GM19452 (cell line): ENCODE measurements around the gene PARP6.

Experiments used
- ATAC-seq: cut with Tn5 transposase; IDR thresholded peaks from one replicate; pipeline ENCODE4 v1.9.1; 2021; ENCODE audit not compliant: unreplicated experiment

The PARP6 gene

DNA sequence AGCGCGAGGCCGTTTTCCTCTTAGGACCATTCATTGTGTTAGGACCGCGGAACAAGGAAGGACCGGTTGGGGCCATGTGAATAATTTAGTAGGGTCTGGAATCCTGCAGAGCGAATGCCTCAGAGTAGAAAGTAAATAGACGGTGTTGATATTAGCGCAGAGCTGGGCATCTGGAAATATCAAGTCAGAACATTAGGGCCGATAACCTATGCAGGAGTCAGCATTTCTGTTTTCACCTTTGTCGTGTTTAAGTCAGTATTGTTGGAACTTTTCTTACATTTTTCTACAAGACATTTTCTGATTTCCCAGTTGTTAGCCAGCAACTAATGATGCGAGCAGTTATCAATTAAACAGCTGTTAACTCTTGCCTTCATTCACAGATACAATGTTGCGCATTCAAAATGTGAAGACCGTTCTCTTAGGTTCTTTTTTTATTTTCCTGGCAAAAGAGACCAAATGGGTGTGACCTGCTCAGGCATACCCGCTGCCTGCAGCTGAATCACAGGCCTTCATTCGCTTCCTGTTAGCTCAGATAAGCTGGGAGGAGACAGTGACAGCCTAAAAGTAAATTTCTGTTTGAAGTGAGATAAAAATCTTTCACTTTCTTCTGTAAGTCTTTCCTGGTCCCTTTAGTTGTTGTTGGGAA, 40.4 kb downstream of the PARP6 start:
- ATAC-seq: no peak

DNA sequence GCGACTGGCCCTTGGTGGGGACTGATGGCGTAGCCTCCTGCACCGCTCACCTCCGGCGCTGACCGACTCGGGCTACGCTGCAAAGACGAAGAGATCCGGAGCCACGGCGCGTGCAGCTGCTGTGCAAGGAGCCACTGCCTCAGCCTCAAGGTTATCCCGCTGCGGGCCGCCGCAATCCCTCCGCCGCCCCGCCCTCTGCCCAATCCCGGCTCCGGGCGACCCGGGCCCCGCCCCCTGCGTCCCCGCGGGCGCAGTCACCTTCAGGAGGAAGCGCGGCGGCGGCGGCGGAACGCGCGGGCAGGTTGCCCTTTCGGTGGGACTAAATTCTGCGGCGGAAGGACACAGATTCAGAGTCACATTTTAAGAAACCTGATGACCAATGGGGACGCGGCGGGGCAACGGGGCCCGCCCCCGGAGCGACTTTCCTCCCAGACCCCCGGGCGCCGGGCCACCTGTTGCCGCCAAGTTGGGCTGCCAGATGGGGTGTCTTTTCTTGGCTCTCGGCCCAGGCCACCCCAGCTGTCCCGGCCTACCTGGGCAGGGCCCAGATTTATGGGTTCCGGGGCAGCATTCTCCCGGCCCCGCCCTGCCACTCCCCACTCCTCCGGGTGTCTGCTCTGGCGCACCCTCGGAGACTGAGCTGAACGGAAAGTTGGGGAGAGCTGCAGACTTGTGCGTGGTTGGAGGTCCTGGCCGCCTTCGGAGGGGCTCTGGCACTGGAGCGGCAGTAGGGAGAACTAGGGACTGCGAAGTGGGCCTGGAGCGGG, 41.1 kb downstream of the PARP6 start, which contains the start of gene PKM:
Gene PKM (minus strand): TSS at position 125 of the 767 bp plus-strand sequence. CDS start 12,093 bp downstream, outside the sequence.
- peak; percentile 48 for ATAC-seq

DNA sequence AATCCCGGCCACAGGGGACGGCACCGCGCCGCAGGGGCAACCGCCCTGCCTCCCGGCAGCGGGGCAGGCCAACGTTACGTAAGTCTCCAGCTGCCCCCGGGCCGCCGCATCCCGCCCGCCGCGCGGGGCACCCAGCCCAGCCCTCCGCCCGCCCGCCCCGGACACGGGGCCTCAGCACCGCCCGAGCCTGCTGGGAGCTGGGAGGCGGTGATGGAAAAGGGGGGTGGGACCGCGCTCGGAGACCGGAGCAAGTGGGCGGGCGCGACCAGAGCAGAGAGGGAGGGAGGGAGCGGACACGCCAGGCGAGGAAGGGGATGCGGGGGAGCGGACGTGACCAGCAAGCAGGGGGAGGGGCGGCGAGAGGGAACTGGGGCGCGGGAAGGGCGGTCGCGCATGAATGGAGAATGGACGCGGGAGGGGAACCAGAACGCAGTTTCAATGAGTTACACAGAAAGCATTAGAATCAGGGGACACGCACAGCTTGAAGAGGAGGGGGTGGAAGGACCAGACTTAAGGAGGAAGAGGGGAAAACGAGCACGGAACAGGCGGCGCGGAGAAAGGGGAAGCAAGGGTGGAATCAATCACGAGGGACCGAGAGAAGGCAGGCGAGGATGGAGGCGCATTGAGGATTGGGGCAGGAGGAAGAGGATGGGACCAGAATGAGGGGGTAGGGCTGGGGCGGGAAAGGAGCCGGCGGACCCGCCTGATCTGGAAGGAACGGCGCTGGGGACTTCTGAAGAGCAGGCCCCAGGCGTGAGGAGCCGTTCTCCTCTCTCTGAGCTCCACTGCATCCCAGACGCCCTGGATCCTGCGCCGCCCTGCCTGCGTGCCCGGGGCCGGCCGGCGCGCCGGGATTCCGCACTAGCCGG, 41.9 kb downstream of the PARP6 start:
- ATAC-seq: no peak

DNA sequence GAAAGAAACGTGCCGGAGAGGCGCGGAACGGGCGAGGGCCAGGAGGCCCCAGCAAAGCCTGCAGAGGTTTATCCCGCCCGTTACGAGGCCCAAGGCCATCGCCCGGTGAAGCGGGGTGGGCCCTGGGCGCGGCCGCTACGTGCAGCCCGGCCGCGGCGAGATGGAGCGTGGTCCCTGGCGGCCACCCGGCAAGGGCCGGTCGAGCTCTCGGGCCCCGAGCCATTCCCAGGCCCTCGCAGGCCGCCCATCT, 42.5 kb downstream of the PARP6 start:
- ATAC-seq: no peak

DNA sequence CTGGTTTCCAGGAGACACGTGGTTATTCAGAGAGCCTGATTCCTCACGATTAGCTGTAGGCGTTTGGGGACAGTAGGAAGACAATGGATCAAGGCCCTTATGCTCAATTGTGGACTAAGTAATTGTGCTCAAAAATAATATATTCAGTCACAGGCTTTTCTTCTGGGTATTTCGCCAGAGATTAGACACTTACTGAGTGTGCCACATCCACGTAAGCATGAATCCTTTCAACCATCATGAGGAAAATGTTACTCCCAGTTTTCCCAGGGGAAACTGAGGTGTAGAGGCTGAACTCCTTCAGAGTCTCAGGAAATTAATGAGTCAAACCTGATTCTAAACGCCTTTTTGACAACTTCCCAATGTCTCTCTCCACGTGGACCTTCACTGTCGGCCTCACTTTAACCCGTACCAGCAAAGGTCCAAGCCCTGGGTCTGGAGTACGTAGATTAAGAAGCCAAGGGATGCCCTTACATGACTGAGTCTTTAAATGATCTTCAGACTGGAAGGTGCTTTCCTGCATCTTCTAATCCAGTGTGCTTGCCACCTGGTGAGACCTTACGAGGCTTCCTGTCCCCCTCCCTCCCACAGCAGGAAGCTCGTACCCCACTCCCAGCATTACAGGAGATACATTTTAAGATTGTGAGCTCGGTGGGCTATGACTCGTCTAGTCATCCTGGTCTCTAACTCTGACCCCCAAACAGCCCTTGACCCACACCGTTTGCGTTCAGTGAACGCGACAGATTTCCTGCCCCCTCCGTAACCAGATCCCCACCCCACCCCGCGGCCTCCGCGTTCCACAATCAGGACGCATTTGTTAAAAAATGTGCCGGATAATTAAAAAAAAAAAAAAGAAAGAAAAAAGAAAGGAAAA, 43.0 kb downstream of the PARP6 start:
- ATAC-seq: no peak

GRCh38 chr15:72227720-72228119, 44.6 kb downstream of the PARP6 start:
- no peak for ATAC-seq

- no peak for ATAC-seq
Observed at GRCh38 chr15:72227192-72227586, 45.2 kb downstream of the PARP6 start.

DNA sequence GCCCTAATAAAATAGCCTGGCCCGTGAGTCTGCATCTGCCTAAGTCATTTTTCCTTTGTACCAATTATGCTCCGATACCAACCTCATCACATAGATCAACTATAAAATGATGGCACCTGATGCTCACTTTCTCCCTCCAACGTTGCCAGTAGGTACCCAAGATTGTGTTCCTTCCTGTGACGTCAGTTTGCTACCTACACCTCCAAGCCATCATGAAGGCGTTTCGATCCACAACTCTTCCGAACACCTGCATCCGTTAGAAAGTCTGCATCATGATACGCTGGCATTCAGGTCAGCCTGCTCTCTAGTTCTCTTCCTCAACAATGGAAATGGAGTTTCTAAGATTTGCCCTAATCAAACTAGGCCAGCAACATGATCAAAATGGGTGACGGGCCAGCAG, 49.1 kb downstream of the PARP6 start:
- ATAC-seq: no peak

GRCh38 chr15:72222393-72222792, 50.0 kb downstream of the PARP6 start:
- no peak for ATAC-seq

DNA sequence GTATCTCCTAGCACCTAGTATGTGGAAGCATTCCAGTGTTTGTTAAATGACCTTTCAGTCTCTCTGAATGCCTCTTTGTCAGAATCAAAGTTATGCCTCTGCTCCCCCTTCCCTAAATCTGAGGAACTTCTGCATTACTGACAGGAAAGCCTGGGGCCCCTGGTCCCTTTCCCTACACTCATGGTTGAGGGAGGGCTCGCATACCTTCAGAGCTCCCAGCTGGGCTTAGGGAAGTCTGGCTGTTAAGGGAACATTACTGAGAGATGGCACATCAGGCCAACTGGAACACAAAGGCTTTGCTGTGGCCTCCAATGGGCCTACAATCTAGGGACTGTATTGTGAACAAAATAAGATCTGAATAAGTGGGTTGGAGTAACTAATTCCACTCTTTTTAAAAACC, 51.7 kb downstream of the PARP6 start:
- no peak for ATAC-seq

DNA sequence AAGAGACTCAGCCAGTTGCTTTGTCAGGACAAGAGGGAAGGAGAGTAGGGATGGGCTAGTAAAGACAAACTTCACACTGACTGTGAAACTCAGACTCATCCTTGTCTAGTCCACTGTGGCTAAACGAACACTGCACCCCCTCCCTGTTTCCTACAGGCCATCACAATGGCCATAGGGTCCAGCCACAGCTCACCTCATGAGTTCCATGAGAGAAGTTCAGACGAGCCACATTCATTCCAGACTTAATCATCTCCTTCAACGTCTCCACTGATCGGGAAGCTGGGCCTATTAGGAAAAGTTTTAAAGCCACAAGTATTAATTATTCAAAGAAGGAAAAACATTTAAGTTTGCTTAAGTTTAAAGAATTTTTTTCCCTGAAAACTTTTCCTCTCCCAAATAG, 55.1 kb downstream of the PARP6 start:
- no peak for ATAC-seq

DNA sequence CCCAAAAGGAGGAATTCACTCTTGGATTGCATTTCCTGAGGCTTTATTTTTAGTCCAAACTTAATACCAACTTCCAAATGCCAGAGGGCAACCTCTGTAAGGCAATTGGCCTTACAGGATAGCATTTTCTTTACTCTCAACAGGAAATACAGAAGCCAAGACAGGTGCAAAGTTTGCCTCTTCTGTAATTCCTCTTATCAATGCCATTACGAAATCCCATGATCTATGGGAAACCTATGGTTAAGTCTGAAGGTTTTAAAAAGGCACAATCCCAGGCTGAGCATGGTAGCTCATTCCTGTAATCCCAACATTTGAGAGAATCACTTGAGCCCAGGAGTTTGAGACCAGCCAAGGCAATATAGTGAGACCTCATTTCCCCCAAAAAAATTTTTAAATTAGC, 56.3 kb downstream of the PARP6 start:
- no peak for ATAC-seq

GRCh38 chr15:72207558-72208085, 64.7 kb downstream of the PARP6 start:
- ATAC-seq: no peak

- ATAC-seq: no peak
Observed at GRCh38 chr15:72206677-72207000, 65.7 kb downstream of the PARP6 start.

DNA sequence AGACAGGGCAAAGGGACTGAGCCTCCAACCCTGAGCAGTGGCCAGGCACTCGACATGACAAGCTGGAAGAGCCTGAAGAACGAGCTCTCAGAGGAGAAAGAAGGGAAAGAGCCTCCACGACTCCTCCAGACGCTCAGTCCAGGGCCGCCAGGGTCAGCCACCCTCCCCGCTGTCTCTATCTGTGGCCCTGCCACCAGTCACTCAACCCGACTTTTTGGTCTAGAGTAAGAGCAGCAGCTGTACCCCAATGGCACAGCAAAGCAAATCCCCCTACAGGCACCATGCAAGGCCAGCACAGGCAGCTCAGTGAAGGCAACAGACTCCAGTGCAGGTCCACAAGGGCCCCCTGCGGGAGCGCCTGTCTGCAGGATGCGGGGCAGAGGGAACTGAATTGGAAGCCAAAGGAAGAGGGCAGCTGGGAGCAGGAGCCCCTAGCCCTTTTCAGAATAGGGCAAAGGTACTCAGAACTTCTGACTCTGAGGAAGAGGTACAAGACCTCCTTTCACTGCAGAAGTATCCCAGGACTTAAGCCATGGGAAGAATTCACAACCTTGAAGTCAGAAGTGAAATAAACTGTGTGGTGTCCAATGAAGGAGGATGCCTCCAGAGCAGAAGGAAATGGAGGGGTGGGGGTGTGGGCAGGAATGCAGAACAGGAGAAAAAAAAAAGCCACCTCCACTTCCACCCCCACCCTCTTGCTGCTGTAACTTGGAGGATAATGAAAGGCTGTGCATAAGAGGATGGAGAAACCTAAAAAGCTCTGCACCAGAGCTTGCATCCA, 66.3 kb downstream of the PARP6 start:
- ATAC-seq: no peak

DNA sequence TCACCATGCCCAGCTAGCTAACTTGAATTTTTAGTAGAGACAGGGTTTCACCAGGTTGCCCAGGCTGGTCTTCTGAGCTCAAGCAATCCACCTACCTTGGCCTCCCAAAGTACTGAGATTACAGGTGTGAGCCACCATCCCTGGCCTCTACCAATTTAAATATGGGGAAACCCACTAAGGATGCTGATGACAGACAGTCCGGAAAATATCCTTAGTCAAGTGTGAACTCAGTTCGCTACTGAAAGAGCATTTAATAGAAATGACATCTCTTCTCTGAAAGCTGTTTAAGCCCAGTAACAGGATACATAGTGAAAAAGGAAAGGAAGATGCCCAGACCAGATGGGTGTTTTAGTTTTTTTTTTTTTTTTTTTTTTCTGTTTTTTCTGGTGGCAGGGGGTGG, 67.1 kb downstream of the PARP6 start:
- no peak for ATAC-seq

GRCh38 chr15:72203507-72203837, 68.9 kb downstream of the PARP6 start:
- ATAC-seq: no peak

DNA sequence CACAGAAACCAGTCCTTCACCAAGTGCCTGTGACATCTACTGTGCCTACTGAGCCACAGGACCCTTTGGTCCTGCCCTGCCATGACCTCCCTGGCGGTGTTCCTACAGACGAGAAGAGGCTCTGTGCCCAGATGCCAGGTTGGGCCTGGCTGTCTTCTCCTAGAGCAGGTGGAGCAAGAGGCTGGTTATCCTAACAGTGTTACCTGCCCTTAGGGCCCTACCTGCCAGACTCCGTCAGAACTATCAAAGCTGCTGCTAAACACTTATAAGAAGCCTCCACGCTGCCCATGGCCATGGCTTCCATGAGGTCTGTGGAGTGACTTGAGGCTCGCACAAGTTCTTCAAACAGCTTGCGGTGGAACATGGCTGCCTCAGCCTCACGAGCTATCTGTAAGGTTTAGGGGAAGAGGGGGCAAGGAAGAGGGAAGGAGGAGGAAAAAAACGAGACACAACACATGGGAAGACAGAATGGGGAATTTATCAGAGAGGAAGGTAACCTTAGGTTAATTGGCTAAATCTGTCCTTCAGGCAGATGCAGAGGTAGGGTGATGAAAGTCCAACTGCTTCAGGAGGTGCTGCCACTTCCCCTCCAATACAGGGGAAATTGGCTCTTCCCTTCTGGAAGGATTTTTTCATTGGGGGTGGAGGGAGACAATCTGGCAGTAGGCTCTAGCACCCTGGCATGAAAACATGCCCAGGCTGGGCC, 69.4 kb downstream of the PARP6 start:
- no peak for ATAC-seq

- ATAC-seq: no peak
Observed at GRCh38 chr15:72202302-72202701, 70.1 kb downstream of the PARP6 start.
